ENCODE data around the gene PHTF2.

DNA sequence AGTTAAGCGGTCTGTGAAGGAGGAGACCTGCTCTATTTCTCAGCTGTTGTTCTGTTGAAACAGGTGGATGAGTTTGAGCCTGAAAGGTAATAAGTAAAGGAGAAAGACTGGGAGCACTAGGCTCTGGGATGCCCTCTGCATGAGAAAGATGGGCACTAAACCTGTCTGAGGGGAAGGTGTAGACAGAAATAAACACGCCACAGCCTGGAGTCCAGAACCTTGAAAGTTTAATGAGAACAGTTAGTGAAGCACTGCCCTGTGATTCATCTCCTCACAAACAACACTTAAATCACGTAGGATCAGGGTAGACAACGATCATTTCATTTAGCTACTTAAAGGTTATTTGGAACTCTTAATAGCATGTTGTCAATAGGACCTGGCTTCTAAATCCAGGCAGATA is 193.1 kb downstream of the PHTF2 start:
- TF ChIP-seq, protein P1, sequence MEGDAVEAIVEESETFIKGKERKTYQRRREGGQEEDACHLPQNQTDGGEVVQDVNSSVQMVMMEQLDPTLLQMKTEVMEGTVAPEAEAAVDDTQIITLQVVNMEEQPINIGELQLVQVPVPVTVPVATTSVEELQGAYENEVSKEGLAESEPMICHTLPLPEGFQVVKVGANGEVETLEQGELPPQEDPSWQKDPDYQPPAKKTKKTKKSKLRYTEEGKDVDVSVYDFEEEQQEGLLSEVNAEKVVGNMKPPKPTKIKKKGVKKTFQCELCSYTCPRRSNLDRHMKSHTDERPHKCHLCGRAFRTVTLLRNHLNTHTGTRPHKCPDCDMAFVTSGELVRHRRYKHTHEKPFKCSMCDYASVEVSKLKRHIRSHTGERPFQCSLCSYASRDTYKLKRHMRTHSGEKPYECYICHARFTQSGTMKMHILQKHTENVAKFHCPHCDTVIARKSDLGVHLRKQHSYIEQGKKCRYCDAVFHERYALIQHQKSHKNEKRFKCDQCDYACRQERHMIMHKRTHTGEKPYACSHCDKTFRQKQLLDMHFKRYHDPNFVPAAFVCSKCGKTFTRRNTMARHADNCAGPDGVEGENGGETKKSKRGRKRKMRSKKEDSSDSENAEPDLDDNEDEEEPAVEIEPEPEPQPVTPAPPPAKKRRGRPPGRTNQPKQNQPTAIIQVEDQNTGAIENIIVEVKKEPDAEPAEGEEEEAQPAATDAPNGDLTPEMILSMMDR (optimal IDR thresholded peaks at IDR 0.05 in 1 of 3, IDR thresholded peaks at IDR 0.05 in 1 of 3, conservative IDR thresholded peaks at IDR 0.05 in 1 of 3; ENCODE audit: extremely low read depth in 1 of 3, insufficient read depth in 2 of 3, low read length in 3 of 3), result no peak
- no peak for TF ChIP-seq EZH2 (IDR thresholded peaks at IDR 0.05; ENCODE audit: low read length)
